Measurements from ENCODE around the gene ADCY5.

- TF ChIP-seq CTCF (IDR thresholded peaks at IDR 0.05), result no peak
- no peak for TF ChIP-seq POLR2A (IDR thresholded peaks at IDR 0.05)
Measured at GRCh38 chr3:123416173-123416572, 32.7 kb downstream of the ADCY5 start.

All from Peyer's patch (tissue), 4 donors.